Peyer's patch (tissue), 4 donors: ENCODE measurements around the gene FBXO28. TPM values are rescaled to one million over a fixed set of nuclear protein-coding genes. Genes with fewer than 3 reads are reported as not detected.

Experiments used
- DNase-seq, 3 donors: peaks; one replicate each; pipeline ENCODE4 v3.0.0-alpha.2; 2017 to 2019
- H3K27ac ChIP-seq, 4 donors: fragments of 200-600 bp; sonication (generic); one replicate each; pipeline ENCODE4 v1.5.1; 2016 to 2019
- H3K27me3 ChIP-seq, 2 donors: fragments of 200-600 bp; sonication (generic); one replicate each; pipeline ENCODE4 v1.5.1; 2019
- H3K36me3 ChIP-seq, 3 donors: fragments of 200-600 bp; sonication (generic); one replicate each; pipeline ENCODE4 v1.5.1; 2016 to 2019
- H3K4me1 ChIP-seq, 4 donors: fragments of 200-600 bp; sonication (generic); one replicate each; pipeline ENCODE4 v1.5.1; 2016 to 2019
- H3K4me3 ChIP-seq, 4 donors: fragments of 200-600 bp; sonication (generic); 1 replicate in 3 of 4; 2 replicates in 1 of 4; pipeline ENCODE4 v1.5.1; 2016 to 2019; ENCODE audit warnings: mild to moderate bottlenecking in 1 of 4
- H3K9me3 ChIP-seq, 4 donors: fragments of 200-600 bp; sonication (generic); one replicate each; pipeline ENCODE4 v1.5.1; 2016 to 2019; ENCODE audit warnings: mild to moderate bottlenecking in 1 of 4
- POLR2A ChIP-seq, 2 donors: fragments of 450-650 bp; IDR thresholded peaks; one replicate each; pipeline ENCODE4 v1.5.1; 2017; ENCODE audit warnings: antibody characterized with exemption in 2 of 2, mild to moderate bottlenecking in 2 of 2, moderate library complexity in 2 of 2
- total RNA-seq, 4 donors: library from RNA; depleted of rRNA; stranded (reverse); fragments of >200 nt; gene quantifications; one replicate each; pipeline ENCODE4 v1.1.0, GENCODE V29; 2016
- TF ChIP-seq, protein P1 (sequence below), 6 experiments: fragments of 450-650 bp in 4 of 6; fragments of 200-600 bp in 2 of 6; sonication (generic) in 1 of 6; IDR thresholded peaks; one replicate each; pipeline ENCODE4 v1.5.1; 2017 to 2019; ENCODE audit warnings: antibody characterized with exemption in 6 of 6, mild to moderate bottlenecking in 3 of 6, moderate library complexity in 1 of 6

Gene FBXO28
- total RNA-seq, 4 donors from 2014 or later: 20.5 to 34.0 (median 28.5) TPM

DNA sequence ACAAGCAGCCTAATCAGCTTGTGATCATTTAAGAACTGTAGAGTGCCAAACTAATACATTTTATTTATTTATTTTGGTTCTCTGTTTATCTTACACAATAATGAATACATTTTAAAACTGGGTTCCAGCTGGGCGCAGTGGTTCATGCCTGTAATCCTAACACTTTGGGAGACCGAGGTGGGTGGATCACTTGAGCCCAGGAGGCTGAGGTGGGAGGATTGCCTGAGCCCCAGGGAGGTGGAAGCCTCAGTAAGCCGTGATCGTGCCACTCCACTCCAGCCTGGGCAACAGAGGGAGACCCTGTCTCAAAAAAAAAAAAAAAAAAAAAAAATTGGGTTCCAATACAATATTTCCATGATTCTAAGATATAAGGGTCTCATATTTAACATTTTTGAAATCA, 9.2 kb downstream of the FBXO28 start:
- DNase-seq: no peak
- H3K36me3 ChIP-seq: peaks cover 0 to 4% (median 0%) of the 10 kb centered on the region in 3 donors
- no peak overlapping the region for H3K4me3 ChIP-seq
- no peaks in the 10 kb centered on the region for H3K4me1 ChIP-seq
- H3K27me3 ChIP-seq: no peaks in the 10 kb centered on the region
- TF ChIP-seq, protein P1, sequence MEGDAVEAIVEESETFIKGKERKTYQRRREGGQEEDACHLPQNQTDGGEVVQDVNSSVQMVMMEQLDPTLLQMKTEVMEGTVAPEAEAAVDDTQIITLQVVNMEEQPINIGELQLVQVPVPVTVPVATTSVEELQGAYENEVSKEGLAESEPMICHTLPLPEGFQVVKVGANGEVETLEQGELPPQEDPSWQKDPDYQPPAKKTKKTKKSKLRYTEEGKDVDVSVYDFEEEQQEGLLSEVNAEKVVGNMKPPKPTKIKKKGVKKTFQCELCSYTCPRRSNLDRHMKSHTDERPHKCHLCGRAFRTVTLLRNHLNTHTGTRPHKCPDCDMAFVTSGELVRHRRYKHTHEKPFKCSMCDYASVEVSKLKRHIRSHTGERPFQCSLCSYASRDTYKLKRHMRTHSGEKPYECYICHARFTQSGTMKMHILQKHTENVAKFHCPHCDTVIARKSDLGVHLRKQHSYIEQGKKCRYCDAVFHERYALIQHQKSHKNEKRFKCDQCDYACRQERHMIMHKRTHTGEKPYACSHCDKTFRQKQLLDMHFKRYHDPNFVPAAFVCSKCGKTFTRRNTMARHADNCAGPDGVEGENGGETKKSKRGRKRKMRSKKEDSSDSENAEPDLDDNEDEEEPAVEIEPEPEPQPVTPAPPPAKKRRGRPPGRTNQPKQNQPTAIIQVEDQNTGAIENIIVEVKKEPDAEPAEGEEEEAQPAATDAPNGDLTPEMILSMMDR (IDR thresholded peaks at IDR 0.05): no peak
- TF ChIP-seq POLR2A (IDR thresholded peaks at IDR 0.05): no peak
- no peak overlapping the region for H3K27ac ChIP-seq
- H3K9me3 ChIP-seq: no peaks in the 10 kb centered on the region

DNA sequence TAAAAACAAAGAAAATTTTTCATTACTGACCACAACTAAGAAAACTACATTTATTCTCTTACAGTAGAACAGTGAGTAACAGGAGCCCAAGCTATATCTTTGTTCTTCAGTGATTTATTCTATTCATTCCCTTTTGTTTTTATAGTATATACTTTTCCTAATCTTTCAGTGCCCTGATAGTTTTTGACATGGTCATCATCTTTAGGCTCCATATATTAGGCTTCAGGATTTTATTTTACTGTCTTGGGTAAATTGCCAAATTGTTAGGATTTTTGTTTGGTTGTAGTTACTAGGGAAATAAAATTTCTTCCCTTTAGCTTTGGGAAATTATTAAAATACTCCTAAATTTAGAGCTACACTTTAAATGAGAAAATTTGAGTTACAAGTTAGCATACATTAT, 10.3 kb downstream of the FBXO28 start:
- H3K27ac ChIP-seq: no peak overlapping the region
- DNase-seq: no peak
- no peaks in the 10 kb centered on the region for H3K9me3 ChIP-seq
- H3K27me3 ChIP-seq: no peaks in the 10 kb centered on the region
- H3K36me3 ChIP-seq: peaks cover 0 to 4% (median 0%) of the 10 kb centered on the region in 3 donors
- H3K4me1 ChIP-seq: no peaks in the 10 kb centered on the region
- TF ChIP-seq, protein P1 (IDR thresholded peaks at IDR 0.05): no peak
- no peak for TF ChIP-seq POLR2A (IDR thresholded peaks at IDR 0.05)
- H3K4me3 ChIP-seq: no peak overlapping the region

DNA sequence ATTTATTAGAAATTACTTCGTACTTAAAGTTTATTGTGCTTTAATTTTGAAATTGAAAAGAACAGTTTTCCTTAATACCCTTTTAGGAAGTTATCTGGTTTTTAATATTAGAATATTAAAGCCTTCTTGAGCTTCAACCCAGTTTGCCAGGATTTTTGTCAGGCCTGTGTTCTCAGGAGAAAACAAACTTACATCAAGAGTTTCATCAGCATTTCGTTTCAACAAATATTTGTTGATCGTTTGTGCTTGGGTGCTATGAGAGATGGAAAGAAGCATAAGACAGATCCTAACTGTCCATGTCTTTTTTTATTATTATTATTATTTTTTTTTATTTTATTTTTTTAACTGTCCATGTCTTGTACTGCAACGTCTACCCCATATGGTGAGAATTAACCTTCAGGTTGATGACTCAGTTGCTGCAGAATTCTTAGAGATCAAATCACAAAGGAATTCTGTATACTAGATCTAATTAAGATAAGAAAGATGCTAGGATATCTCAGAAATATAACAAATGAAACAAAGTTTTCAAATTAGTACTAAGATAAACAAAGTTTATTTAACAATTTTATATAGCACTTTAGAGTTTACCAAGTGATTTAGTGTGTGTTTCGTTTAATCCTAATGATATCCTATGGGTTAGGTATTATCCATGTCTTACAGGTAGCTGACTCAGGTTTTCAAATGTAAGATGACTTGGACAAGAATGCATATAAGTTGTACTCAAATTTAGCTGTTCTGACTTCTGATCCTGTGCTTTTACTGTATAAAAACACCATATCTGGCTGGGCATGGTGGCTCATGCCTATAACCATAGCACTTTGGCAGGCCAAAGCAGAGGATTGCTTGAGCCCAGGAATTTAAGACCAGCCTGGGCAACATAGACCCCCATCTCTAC, 14.3 kb downstream of the FBXO28 start:
- Histone ChIP-seq H3K27ac (no peak overlapping the region), H3K4me1 (no peaks in the 10 kb centered on the region), H3K36me3 (peaks cover 0 to 29% (median 0%) of the 10 kb centered on the region in 3 donors), H3K9me3 (no peaks in the 10 kb centered on the region), H3K27me3 (no peaks in the 10 kb centered on the region), H3K4me3 (no peak overlapping the region)
- DNase-seq: no peak
- TF ChIP-seq, protein P1 (IDR thresholded peaks at IDR 0.05): no peak
- no peak for TF ChIP-seq POLR2A (IDR thresholded peaks at IDR 0.05)

GRCh38 chr1:224131253-224131652, 17.3 kb downstream of the FBXO28 start:
- Histone ChIP-seq H3K36me3 (peaks cover 0 to 40% (median 0%) of the 10 kb centered on the region in 3 donors), H3K27me3 (no peaks in the 10 kb centered on the region), H3K27ac (no peak overlapping the region), H3K4me1 (no peaks in the 10 kb centered on the region), H3K4me3 (no peak overlapping the region), H3K9me3 (no peaks in the 10 kb centered on the region)
- TF ChIP-seq, protein P1 (IDR thresholded peaks at IDR 0.05): no peak
- TF ChIP-seq POLR2A (IDR thresholded peaks at IDR 0.05): no peak
- no peak for DNase-seq

DNA sequence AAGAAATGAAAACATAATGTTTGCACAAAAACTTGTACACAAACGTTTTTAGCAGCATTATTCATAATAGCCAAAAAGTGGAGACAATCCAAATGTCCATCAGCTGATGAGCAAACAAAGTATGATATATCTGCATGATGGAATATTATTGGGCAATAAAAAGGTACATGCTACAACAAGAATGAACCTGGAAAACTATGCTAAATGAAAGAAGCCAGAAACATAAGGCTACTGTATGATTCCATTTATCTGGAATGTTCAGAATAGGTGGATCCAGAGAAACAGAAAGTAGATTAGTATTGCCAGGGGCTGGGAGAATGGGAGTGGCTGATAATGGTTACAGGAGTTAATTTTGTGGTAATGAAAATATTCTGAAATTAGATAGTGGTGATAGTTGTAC, 19.0 kb downstream of the FBXO28 start:
- no peak for TF ChIP-seq POLR2A (IDR thresholded peaks at IDR 0.05)
- TF ChIP-seq, protein P1 (IDR thresholded peaks at IDR 0.05): no peak
- DNase-seq: no peak
- H3K36me3 ChIP-seq: peaks cover 0 to 54% (median 0%) of the 10 kb centered on the region in 3 donors
- no peaks in the 10 kb centered on the region for H3K9me3 ChIP-seq
- H3K4me3 ChIP-seq: no peak overlapping the region
- no peaks in the 10 kb centered on the region for H3K4me1 ChIP-seq
- no peak overlapping the region for H3K27ac ChIP-seq
- H3K27me3 ChIP-seq: no peaks in the 10 kb centered on the region
